ENCODE results near the gene REX1BD.
"Not testable (repeated sequence)": the region's sequence is repeated elsewhere in the genome, so short reads cannot be mapped to it uniquely, and the experiment has no call there.

The REX1BD gene

DNA sequence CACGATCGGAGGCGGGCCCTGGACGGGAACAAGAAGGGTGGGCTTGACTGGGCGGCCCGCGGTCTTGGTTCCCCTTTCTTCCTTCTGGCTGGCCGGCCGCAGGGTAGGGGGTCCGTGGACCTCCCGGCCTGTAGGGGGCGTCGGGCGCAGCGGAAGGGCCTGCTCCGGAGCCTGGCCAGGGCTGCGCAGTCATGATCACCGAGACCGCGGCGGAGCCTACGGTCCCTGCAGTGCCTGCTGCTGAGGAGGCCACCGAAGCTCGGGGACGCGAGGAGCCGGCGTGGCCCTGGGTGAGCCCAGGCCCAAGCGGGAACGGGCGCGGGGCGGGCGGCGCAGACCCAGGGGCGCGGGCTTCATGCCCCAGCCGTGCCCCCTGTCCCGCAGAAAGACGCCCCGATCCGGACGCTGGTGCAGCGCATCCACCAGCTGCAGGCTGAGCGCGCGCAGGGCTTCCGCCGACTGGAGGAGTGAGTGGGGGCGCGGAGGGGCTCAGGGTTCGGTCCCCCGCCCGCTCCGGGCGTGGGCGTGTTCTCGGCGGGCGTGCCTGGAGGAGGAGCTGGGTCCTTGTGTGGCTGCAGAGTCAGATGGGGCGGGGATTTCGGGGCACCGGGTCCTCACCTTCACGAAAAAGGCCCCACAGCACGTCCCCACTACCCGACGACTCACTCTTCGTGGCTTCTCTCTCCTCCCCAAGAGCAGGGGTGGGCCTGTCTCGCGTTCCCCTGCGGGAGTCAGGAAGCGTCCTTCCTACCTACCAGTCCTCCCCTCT lies at the start of gene REX1BD:
Gene REX1BD (plus strand): TSS at position 188 of the 769 bp plus-strand sequence. CDS start 4 bp downstream, at position 192.
- peak; percentile 89 for DNase-seq (ENCODE audit: low spot score)

- DNase-seq (ENCODE audit: low spot score) = no peak
These were observed 49.2 kb upstream of the REX1BD start for GRCh38 chr19:18539372-18539771.

DNA sequence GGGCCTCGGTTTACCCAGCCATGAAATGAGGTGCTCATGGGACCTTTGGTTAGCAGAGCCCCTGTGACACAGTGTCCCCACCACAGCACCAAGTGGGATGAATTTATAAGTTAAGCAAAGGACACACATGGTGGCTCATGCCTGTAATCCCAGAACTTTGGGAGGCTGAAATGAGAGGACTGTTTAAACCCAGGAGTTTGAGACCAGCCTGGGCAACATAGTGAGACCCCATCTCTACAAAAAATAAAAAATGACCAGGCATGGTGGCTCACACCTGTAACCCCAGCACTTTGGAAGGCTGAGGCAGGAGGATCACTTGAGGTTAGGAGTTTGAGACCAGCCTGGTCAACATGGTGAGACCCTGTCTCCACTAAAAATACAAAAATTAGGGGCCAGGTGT lies 48.4 kb upstream of the REX1BD start:
- DNase-seq (ENCODE audit: low spot score) = not testable (repeated sequence)

DNA sequence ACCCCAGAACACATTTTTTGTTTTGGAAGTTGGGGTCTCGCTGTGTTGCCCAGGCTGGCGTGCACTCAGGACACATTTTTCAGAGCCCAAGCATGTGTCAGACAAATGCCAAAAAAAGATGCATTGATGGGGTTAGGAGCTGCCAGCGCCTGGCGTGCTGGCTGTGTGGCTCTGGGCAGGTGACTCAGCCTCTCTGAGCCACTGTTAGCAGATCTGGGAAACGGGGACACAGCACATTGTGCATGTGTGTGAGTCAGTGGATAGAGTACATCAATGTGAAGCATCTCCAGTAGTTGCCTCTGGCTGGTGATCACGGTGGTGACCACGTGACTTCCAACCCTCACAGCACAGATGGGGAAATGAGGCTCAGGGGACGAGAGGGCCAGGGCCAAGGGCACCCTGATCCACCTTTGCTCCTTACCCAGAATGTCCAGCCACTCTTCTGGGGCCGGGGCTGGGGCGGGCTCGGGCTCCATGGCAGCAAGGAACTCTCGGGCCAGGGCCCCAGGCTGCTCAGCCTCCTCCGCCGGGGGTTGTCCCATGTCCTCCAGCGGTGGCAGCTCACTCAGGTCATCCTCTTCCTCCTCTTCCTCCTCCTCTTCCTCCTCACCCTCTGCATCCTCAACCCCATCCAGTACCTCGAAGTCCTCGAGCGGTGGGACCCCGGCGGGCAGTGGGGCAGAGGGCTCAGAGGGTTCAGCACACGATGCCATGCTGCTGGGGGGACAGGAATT lies 47.2 kb upstream of the REX1BD start:
- DNase-seq (ENCODE audit: low spot score) = peak; percentile 63

- no peak for DNase-seq (ENCODE audit: low spot score)
These were observed 46.3 kb upstream of the REX1BD start for GRCh38 chr19:18541992-18542940.

DNA sequence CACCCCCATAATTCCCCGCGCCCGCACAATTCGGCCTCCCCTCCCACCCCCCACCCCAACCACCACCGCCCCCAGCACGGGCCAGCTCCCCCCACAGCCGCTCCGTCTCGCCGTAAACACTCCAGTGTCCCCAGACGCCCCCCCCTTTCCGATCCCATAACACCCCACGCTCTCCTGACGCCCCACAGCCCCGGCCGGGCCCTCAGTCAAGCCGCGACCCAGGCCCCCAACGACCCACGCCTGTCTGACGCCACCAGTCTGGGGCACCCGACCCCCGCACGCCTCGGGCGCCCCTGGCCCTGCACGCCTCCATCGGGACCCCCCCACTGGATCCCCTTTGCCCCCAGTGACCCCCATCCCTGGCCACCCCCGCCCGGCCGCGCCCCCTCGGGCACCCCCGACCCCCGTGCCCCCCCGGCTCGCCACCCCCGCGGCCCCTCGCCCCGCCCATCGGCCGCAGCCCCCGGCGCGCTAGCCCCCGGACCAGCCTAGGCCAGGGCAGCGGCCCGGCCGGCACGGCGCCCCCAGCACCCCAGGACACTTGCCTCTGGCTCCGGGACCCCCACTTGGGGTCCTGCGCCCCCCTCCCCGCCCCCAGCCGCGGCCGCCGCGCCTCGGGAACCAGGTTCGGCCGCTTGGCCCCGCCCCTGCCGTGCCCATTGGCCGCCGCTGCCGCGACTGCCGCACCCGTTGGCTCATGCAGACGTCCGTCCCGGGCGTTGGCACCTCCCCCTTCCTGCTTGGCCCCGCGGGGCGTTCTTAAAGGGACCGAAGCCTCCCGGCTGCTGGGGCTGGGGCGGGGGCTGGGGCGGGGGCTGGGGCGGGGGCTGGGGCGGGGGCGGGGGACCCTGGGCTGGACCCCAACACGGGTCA lies 45.4 kb upstream of the REX1BD start, which contains the start of gene FKBP8:
Gene FKBP8 (minus strand): TSS at position 633 of the 873 bp plus-strand sequence. CDS start 1,603 bp downstream, outside the sequence.
- peak; percentile 99 for DNase-seq (ENCODE audit: low spot score)

GRCh38 chr19:18543814-18544475 lies 44.7 kb upstream of the REX1BD start:
- DNase-seq (ENCODE audit: low spot score) = peak; percentile 58

DNA sequence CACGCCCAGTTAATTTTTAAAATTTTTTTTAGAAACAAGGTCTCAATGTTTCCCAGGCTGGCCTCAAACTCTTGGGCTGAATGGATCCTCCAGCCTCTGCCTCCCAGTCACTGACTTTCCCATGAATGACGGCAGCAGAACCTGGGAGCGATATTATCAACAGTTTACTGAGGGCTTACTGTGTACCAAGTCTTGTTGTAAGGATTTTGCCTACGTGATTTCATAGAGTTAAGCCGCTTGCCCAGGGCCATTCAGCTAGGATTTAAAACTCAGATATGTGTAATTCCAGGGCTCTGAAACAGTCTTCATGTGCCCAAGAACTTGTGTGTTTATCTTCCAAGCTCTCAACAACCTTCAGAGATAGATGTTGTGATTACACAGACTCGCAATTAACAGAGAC lies 37.0 kb upstream of the REX1BD start:
- DNase-seq (ENCODE audit: low spot score) = no peak

DNA sequence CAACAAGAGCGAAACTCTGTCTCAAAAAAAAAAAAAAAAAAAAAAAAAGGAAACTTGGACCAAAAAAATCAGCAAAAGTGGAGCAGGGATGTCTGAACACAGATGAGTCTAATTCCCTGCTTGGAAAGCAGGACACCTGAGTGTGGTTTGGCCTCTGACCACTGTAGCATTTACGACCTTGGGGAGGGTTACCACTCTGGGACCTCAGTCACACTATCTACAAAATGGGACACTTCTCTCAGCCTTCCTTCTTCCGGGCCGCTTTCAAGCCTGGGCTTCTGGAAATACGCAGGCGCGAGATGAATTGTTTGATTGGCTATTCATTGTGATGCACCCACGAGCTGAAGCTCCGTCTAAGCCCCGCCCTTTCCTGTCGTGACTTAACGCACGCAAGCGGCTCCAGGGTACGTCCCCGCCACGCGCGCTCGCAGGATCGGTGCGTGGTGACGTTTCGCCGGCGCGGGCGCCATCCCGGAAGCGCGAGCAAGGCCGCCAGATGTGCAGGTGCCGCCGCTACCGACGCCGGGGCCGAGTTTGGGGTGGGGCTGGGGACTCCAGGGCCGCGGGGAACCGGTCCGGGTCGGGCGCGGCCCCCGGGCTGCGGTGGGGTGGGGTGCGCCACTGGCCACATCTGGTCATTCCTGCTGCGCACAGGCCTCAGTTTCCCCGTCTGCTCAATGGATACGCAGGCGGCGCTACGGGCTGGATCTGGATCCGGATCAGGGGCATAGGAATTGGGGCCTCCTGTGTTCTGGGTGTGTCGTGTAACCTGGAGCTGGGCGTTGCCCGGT lies 31.0 kb upstream of the REX1BD start, which contains the start of gene KXD1:
Gene KXD1 (plus strand): TSS at position 460 of the 791 bp plus-strand sequence. CDS start 4,187 bp downstream, outside the sequence.
- DNase-seq (ENCODE audit: low spot score) = peak; percentile 98

GRCh38 chr19:18558202-18558555 lies 30.4 kb upstream of the REX1BD start:
- no peak for DNase-seq (ENCODE audit: low spot score)

DNA sequence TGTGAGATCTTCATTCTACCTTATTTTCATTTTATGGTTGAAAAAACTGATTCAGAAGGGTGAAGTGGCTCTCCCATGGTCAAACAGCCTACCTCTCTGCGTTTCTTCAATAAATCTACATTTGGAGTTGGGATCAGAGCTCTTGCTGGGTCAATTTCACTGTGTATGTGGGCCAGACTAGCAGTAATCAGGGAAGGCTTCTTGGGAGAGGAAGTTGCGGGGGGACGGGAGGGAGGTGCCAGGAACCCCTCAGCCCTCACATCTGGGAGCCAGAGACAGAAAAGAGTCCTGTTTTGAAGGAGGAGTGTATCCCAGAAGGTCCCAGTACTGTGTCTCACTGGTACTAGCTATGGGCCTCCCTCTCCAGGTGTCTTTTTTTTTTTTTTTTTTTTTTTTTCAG lies 30.0 kb upstream of the REX1BD start:
- DNase-seq (ENCODE audit: low spot score) = no peak

GRCh38 chr19:18559685-18560084 lies 28.9 kb upstream of the REX1BD start:
- DNase-seq (ENCODE audit: low spot score) = no peak

- DNase-seq (ENCODE audit: low spot score) = no peak
These were observed 26.5 kb upstream of the REX1BD start for GRCh38 chr19:18562086-18562485.

- no peak for DNase-seq (ENCODE audit: low spot score)
These were observed 21.6 kb upstream of the REX1BD start for GRCh38 chr19:18566953-18567352.

- no peak for DNase-seq (ENCODE audit: low spot score)
These were observed 20.2 kb upstream of the REX1BD start for GRCh38 chr19:18568367-18568766.

- DNase-seq (ENCODE audit: low spot score) = peak; percentile 97
These were observed 16.8 kb upstream of the REX1BD start, which contains the start of gene UBA52 for GRCh38 chr19:18571564-18572344. Gene UBA52 (plus strand): TSS chr19:18571857. CDS start chr19:18573301, 1,444 bp downstream.

GRCh38 chr19:18574691-18575291 lies 13.8 kb upstream of the REX1BD start:
- no peak for DNase-seq (ENCODE audit: low spot score)

- no peak for DNase-seq (ENCODE audit: low spot score)
These were observed 12.2 kb upstream of the REX1BD start for GRCh38 chr19:18576383-18576782.

Measured in AG20443 (cell line).